GM12872 (cell line): Measurements from ENCODE around the gene ROBO1.

Experiments
- TF ChIP-seq, protein P1 (sequence below): IDR thresholded peaks from 3 replicates; pipeline ENCODE4 v1.5.1; 2011; ENCODE audit warnings: low read depth, mild to moderate bottlenecking, low read length, moderate library complexity; ENCODE audit not compliant: insufficient read depth

ROBO1 gene

GRCh38 chr3:79140708-79141107, 627.1 kb downstream of the ROBO1 start:
- TF ChIP-seq, protein P1, sequence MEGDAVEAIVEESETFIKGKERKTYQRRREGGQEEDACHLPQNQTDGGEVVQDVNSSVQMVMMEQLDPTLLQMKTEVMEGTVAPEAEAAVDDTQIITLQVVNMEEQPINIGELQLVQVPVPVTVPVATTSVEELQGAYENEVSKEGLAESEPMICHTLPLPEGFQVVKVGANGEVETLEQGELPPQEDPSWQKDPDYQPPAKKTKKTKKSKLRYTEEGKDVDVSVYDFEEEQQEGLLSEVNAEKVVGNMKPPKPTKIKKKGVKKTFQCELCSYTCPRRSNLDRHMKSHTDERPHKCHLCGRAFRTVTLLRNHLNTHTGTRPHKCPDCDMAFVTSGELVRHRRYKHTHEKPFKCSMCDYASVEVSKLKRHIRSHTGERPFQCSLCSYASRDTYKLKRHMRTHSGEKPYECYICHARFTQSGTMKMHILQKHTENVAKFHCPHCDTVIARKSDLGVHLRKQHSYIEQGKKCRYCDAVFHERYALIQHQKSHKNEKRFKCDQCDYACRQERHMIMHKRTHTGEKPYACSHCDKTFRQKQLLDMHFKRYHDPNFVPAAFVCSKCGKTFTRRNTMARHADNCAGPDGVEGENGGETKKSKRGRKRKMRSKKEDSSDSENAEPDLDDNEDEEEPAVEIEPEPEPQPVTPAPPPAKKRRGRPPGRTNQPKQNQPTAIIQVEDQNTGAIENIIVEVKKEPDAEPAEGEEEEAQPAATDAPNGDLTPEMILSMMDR: no peak

GRCh38 chr3:79139395-79140068, 628.3 kb downstream of the ROBO1 start:
- TF ChIP-seq, protein P1: no peak

DNA sequence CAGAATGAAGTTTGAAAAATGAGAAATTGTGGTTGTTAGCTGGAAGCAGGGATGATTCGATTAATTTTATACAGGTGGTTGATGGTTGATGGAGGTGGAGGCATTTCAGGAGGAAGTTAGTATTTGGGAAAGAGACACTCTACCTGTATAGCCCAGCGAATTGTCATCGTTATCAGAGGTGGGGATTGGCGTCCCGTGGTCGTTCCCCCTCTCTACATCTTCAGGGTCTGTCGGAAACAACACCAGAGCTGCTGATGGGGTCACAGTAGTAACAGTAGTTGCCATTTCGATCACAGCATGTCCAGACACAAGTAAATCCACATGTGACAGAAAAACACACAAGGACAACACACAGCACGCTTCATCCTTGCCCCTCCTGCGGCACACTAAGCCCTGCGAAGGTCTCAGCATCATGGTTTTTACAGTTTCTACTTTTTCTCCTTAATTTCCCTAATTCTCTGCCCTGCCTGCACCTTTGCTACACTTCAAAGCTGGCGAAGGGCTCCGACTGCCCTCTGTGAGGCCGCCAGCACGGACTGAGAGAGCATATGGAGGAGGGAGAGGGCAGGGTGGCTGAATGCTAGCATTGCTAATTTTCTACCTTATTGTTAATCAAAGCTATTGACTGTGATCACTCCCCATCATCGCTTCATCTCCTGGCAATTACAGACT, 642.3 kb downstream of the ROBO1 start:
- TF ChIP-seq, protein P1: no peak

- TF ChIP-seq, protein P1: no peak
Measured at GRCh38 chr3:79115458-79115857, 652.3 kb downstream of the ROBO1 start.

- TF ChIP-seq, protein P1: no peak
Measured at GRCh38 chr3:79113876-79114275, 653.9 kb downstream of the ROBO1 start.

- TF ChIP-seq, protein P1: no peak
Measured at GRCh38 chr3:79111375-79112052, 656.3 kb downstream of the ROBO1 start.

- TF ChIP-seq, protein P1: no peak
Measured at GRCh38 chr3:79109754-79110153, 658.0 kb downstream of the ROBO1 start.
